Spleen (tissue), 11 donors: Measurements from ENCODE around the gene POU6F1. TPM values are rescaled to one million over a fixed set of nuclear protein-coding genes. Genes with fewer than 3 reads are reported as not detected.
A peak's percentile ranks its signal among the peaks of the same experiment; 100 is the strongest.

Experiments
- DNase-seq: peaks from one replicate; pipeline ENCODE4 v3.0.0-alpha.2; 2020
- H3K27ac ChIP-seq, 8 donors: fragments of 200-600 bp; sonication (generic) in 7 of 8; 1 replicate in 4 of 8; 2 replicates in 4 of 8; pipeline versions ENCODE4 v1.5.0 to v1.8.0; 2016 to 2021; ENCODE audit warnings: inconsistent platforms in 4 of 8, mild to moderate bottlenecking in 4 of 8, moderate library complexity in 1 of 8
- H3K27me3 ChIP-seq, 7 donors: fragments of 200-600 bp; sonication (generic) in 6 of 7; replicated peaks in 1 of 7; 1 replicate in 4 of 7; 2 replicates in 3 of 7; pipeline versions ENCODE4 v1.5.0 to v1.8.0; 2016 to 2021; ENCODE audit warnings: inconsistent platforms in 3 of 7, mild to moderate bottlenecking in 1 of 7
- H3K36me3 ChIP-seq, 6 donors: fragments of 200-600 bp; sonication (generic) in 5 of 6; 1 replicate in 4 of 6; 2 replicates in 2 of 6; pipeline versions ENCODE4 v1.5.0 to v1.8.0; 2016 to 2021; ENCODE audit warnings: inconsistent platforms in 2 of 6
- H3K4me1 ChIP-seq, 6 donors: fragments of 200-600 bp; sonication (generic) in 5 of 6; 1 replicate in 3 of 6; 2 replicates in 3 of 6; pipeline versions ENCODE4 v1.5.0 to v1.8.0; 2016 to 2021; ENCODE audit warnings: inconsistent platforms in 3 of 6
- H3K4me3 ChIP-seq, 8 donors: fragments of 200-600 bp; sonication (generic) in 7 of 8; 1 replicate in 4 of 8; 2 replicates in 4 of 8; pipeline versions ENCODE4 v1.5.0 to v1.8.0; 2016 to 2021; ENCODE audit warnings: inconsistent platforms in 4 of 8, mild to moderate bottlenecking in 4 of 8, moderate library complexity in 2 of 8
- H3K9me3 ChIP-seq, 8 donors: fragments of 200-600 bp; sonication (generic) in 7 of 8; 1 replicate in 4 of 8; 2 replicates in 4 of 8; pipeline versions ENCODE4 v1.5.0 to v1.8.0; 2016 to 2021; ENCODE audit warnings: inconsistent platforms in 4 of 8
- POLR2A ChIP-seq, 3 donors: fragments of 450-650 bp; IDR thresholded peaks; one replicate each; pipeline ENCODE4 v1.5.1; 2017; ENCODE audit warnings: antibody characterized with exemption in 3 of 3, mild to moderate bottlenecking in 1 of 3
- POLR2AphosphoS5 ChIP-seq, 3 donors: sonication (generic); formaldehyde crosslinking; IDR thresholded peaks; one replicate each; pipeline ENCODE4 v1.5.1; 2017; ENCODE audit warnings: antibody characterized with exemption in 3 of 3
- WGBS, 5 donors: extraction: QIAGEN DNeasy Blood & Tissue Kit in 3 of 5; methylation state at CpG; one replicate each; pipeline versions ENCODE4 v1.1.5 to v1.1.7; 2013 to 2018; 5-methylcytosine and 5-hydroxymethylcytosine counted together
- intact Hi-C: fragments of 100-400 bp; cut with DNase I; formaldehyde crosslinking; loops from one replicate; pipeline ENCODE4 v1.15.0; 2023; ENCODE audit warnings: low total_unique reads
- polyA plus RNA-seq, 3 donors: library from polyadenylated mRNA; stranded (reverse); fragments of 200-250 nt; gene quantifications; one replicate each; pipeline ENCODE4 v1.2.1, GENCODE V29; 2013
- total RNA-seq, 7 donors: library from RNA; depleted of rRNA in 3 of 7; stranded (reverse); fragments of >200 nt in 3 of 7; fragmentation: NEBNext Ultra II Directional in 4 of 7; extraction: Animal tissue kit (Norgen Biotek cat#: 25700) in 4 of 7; gene quantifications; one replicate each; pipeline versions ENCODE4 v1.1.0 to v1.2.1, GENCODE V29; 2016 to 2021
- TF ChIP-seq, protein P1 (sequence below), 11 experiments: fragments of 200-600 bp in 7 of 11; fragments of 450-650 bp in 4 of 11; sonication (generic) in 4 of 11; IDR thresholded peaks in 8 of 11; conservative IDR thresholded peaks in 3 of 11; 1 replicate in 7 of 11; 2 replicates in 4 of 11; pipeline versions ENCODE4 v1.4.0 to v1.8.0; 2016 to 2021; ENCODE audit warnings: antibody characterized with exemption in 11 of 11, inconsistent platforms in 4 of 11, mild to moderate bottlenecking in 1 of 11
- donor health status: healthy with polysubstance abuse.
- donor health status: DM: no; HTN: no; CAD: no; lungs with moderate emphysema.
- donor health status: DM: no; HTN: no; CAD: no.
- donor health status: Bipolar disorder and iron deficiency.
- donor health status: healthy.
- donor health status: DM: no; HTN: no; CAD: no.
- donor health status: DM: yes; HTN: yes; CAD: no.

Gene POU6F1
- total and polyA plus RNA-seq, 10 donors: 3.9 to 27.1 (median 18.5) TPM

DNA sequence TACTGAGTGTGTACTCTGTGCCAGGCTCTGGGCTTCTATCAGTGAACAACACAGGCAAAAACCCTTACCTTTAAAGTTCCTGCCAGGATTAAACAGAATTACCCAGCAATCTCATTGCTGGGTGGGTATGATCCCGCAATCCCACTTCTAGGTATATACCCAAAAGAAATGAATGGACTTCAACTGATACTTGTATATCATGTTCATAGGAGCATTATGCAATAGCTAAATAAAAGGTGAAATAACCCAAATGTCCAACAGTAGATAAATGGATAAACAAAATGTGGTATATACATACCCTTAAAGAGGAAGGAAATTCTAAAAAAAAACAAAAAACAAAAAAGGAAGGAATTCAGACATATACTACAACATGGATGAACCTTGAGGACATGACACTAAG is 35.4 kb upstream of the POU6F1 start:
- WGBS, 5 donors: 94 to 100% (median 95%) methylated on average over 1 of the region's 1 CpG
- intact Hi-C loops: no loop called here
- TF ChIP-seq POLR2A (IDR thresholded peaks at IDR 0.05) (no peak), POLR2AphosphoS5 (IDR thresholded peaks at IDR 0.05) (no peak)
- TF ChIP-seq, protein P1, sequence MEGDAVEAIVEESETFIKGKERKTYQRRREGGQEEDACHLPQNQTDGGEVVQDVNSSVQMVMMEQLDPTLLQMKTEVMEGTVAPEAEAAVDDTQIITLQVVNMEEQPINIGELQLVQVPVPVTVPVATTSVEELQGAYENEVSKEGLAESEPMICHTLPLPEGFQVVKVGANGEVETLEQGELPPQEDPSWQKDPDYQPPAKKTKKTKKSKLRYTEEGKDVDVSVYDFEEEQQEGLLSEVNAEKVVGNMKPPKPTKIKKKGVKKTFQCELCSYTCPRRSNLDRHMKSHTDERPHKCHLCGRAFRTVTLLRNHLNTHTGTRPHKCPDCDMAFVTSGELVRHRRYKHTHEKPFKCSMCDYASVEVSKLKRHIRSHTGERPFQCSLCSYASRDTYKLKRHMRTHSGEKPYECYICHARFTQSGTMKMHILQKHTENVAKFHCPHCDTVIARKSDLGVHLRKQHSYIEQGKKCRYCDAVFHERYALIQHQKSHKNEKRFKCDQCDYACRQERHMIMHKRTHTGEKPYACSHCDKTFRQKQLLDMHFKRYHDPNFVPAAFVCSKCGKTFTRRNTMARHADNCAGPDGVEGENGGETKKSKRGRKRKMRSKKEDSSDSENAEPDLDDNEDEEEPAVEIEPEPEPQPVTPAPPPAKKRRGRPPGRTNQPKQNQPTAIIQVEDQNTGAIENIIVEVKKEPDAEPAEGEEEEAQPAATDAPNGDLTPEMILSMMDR (IDR thresholded peaks at IDR 0.05 in 8 of 11, conservative IDR thresholded peaks at IDR 0.05 in 3 of 11): no peak
- Histone ChIP-seq H3K27ac (no peak overlapping the region), H3K4me1 (peaks cover 0 to 23% (median 8%) of the 10 kb centered on the region in 6 donors), H3K36me3 (peaks cover 0 to 13% (median 0%) of the 10 kb centered on the region in 6 donors), H3K9me3 (no peaks in the 10 kb centered on the region), H3K27me3 (no peaks in the 10 kb centered on the region), H3K4me3 (no peak overlapping the region)
- DNase-seq: no peak

DNA sequence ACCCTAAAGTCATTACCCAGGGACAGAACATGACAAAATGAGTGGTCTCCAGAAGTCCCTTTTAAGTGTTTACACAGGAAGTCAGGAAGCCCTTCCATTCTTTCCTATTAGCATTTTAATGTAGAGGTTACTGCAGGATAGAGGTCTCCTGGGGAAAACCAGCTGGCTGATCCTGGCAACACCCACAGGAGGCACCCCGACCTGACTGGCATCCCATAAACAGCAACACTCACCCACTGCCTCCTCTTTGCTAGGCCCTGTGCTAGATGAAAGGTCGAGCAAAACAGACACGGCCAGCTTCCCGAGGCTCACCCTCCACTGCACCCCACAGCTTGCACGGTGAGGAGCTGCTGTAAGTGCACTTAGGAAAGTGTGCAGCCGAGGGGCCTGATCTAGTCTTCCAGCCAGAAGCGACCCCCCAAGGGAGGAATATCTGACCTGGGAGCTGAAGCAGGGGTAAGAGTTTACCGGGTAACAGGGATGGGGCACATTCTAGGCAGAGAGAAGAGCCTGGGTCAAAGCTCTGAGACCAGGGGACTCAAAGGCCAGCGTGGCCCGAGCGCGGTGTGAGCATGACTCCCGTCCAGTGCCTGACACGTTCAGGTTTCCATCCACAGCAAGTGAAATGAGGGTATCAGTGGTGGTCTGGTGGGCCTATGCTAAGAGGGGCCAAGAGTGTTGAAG is 29.8 kb upstream of the POU6F1 start:
- Histone ChIP-seq H3K9me3 (no peaks in the 10 kb centered on the region), H3K27ac (peak overlapping the region in 7 of 8 donors; percentile 4 to 86 (median 69)), H3K36me3 (peaks cover 0 to 46% (median 27%) of the 10 kb centered on the region in 6 donors), H3K4me1 (peaks cover 21 to 71% (median 56%) of the 10 kb centered on the region in 6 donors), H3K4me3 (no peak overlapping the region), H3K27me3 (no peaks in the 10 kb centered on the region)
- WGBS, 5 donors: 68 to 79% (median 75%) methylated on average over 13 to 14 of the region's 14 CpGs
- intact Hi-C loops: no loop called here
- TF ChIP-seq POLR2A (IDR thresholded peaks at IDR 0.05): no peak
- peak in 2 of 3 donors; percentile 27 to 32 for TF ChIP-seq POLR2AphosphoS5 (IDR thresholded peaks at IDR 0.05)
- no peak for DNase-seq

DNA sequence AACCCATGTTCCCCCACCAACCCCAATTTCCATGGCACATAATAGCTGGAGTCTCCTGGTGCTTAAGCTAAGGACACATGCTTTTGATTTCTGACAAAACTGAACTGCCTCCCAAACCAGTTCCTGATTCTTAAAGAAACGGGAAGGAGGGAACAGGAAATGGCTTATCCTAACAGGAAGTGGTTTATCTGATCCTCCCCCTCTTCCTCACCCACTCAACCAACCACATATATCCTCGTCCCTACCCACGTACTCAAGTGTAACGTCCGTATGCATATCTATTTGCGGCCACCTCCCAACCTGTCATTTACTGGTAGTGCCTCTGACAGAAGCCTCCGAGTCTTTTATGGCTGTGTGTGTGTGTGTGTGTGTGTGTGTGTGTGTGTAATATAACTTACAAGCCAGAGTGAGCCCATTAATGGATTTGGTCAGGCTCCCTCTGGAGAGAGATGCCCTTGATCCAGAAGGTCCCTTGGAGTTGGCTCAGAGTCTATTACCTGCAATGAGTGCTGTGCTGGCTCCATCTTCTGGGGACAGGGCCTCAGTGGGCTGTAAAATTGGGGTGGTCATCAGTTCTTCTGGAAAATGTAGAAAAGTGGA is 28.5 kb upstream of the POU6F1 start:
- Histone ChIP-seq H3K27ac (peak overlapping the region; percentile 67 to 86 (median 70)), H3K9me3 (no peaks in the 10 kb centered on the region), H3K4me1 (peaks cover 32 to 84% (median 69%) of the 10 kb centered on the region in 6 donors), H3K27me3 (no peaks in the 10 kb centered on the region), H3K4me3 (peak overlapping the region in 2 of 8 donors; percentile 2 to 31), H3K36me3 (peaks cover 3 to 59% (median 40%) of the 10 kb centered on the region in 6 donors)
- 1 to 5% (median 4%) methylated on average over 7 of the region's 7 CpGs for WGBS, 5 donors
- intact Hi-C loops: no loop called here
- peak in 1 of 3 donors; percentile 75 for TF ChIP-seq POLR2AphosphoS5 (IDR thresholded peaks at IDR 0.05)
- TF ChIP-seq, protein P1 (IDR thresholded peaks at IDR 0.05 in 8 of 11, conservative IDR thresholded peaks at IDR 0.05 in 3 of 11): no peak
- DNase-seq: no peak

DNA sequence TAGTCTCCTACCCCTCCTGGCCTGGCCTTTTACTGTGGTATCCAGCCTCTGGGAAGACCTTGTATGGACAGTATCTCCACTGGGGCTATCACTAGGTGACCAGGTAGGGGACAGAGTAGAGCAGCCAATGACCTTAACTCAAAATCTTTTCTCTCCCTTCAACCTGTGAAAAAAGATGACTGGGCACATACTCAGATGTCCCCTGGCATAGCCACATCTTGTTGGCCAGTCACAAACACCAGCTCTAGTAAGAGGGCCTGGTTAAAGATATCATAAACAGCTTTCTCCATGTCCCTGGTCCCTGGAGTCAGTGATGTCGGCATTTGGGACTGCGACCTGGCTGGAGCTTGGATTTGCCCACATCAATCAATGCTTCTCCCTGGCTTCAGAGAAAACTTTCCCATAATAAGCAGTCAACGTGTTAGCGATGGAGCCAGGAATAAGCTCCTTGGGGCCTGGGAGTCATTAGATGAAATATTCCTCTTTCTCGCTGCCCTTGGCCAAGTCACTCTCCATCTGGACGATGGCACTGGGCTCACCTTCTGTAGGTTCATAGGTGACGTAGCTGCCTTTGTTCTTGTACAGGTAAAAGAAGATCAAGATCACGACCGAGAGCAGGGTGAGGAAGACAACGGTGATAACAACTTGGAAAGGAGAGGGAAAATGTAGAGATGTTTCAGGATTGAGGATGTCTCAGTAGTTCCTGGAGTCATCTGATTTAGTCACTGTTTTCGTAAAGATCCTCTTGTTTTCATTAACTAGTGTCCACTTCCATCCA is 27.8 kb upstream of the POU6F1 start:
- no peak for DNase-seq
- peak in 1 of 3 donors; percentile 13 for TF ChIP-seq POLR2AphosphoS5 (IDR thresholded peaks at IDR 0.05)
- TF ChIP-seq, protein P1 (IDR thresholded peaks at IDR 0.05 in 8 of 11, conservative IDR thresholded peaks at IDR 0.05 in 3 of 11): no peak
- TF ChIP-seq POLR2A (IDR thresholded peaks at IDR 0.05): no peak
- Histone ChIP-seq H3K36me3 (peaks cover 3 to 60% (median 47%) of the 10 kb centered on the region in 6 donors), H3K9me3 (no peaks in the 10 kb centered on the region), H3K4me1 (peaks cover 38 to 91% (median 76%) of the 10 kb centered on the region in 6 donors), H3K27ac (peak overlapping the region; percentile 2 to 86 (median 70)), H3K4me3 (peak overlapping the region in 1 of 8 donors; percentile 31), H3K27me3 (no peaks in the 10 kb centered on the region)
- intact Hi-C loops: no loop called here
- WGBS, 5 donors: 80 to 88% (median 86%) methylated on average over 11 of the region's 11 CpGs
